K562 (cell line): ENCODE data around the gene DAPK3. TPM values are rescaled to one million over a fixed set of nuclear protein-coding genes. Genes with fewer than 3 reads are reported as not detected.
A peak's percentile ranks its signal among the peaks of the same experiment; 100 is the strongest.

Experiments used
- CBX3 ChIP-seq, 2 experiments: IDR thresholded peaks; 1 replicate in 1 of 2; 2 replicates in 1 of 2; pipeline ENCODE4 v1.6.1; 2012; ENCODE audit warnings: inconsistent platforms in 2 of 2, low read length in 2 of 2, borderline replicate concordance in 1 of 2, control low read depth in 1 of 2
- DMBX1 ChIP-seq: fragments of 250-450 bp; sonication (Bioruptor Pico); IDR thresholded peaks from 2 replicates; pipeline ENCODE4 v1.8.0; 2022; ENCODE audit warnings: inconsistent platforms, mild to moderate bottlenecking, moderate library complexity, borderline replicate concordance
- MBD2 ChIP-seq: sonication (generic); IDR thresholded peaks from 2 replicates; pipeline ENCODE4 v1.6.1; 2016; ENCODE audit warnings: low read depth, borderline replicate concordance
- RBM25 ChIP-seq: fragments of 200-400 bp; formaldehyde crosslinking; IDR thresholded peaks from 2 replicates; pipeline ENCODE4 v1.6.1; 2018; ENCODE audit warnings: low read length, low read depth, moderate library complexity; ENCODE audit not compliant: severe bottlenecking
- RBM39 ChIP-seq: fragments of 200-400 bp; formaldehyde crosslinking; optimal IDR thresholded peaks from 2 replicates; pipeline ENCODE3; 2018; ENCODE audit warnings: low read depth, low read length
- STAT5A ChIP-seq: IDR thresholded peaks from 2 replicates; pipeline ENCODE4 v1.6.1; 2012; ENCODE audit warnings: low read length, inconsistent platforms, borderline replicate concordance
- TAF7 ChIP-seq: fragments of 450-650 bp; IDR thresholded peaks from 2 replicates; pipeline ENCODE4 v1.6.1; 2016; ENCODE audit warnings: missing genetic modification characterization, missing compliant biosample characterization
- TARDBP ChIP-seq: fragments of 450-650 bp; IDR thresholded peaks from 2 replicates; pipeline ENCODE4 v1.6.1; 2016
- TEAD2 ChIP-seq: fragments of 450-650 bp; IDR thresholded peaks from 2 replicates; pipeline ENCODE4 v1.6.1; 2016; ENCODE audit warnings: missing genetic modification characterization, control low read depth, missing compliant biosample characterization
- ZFP1 ChIP-seq: fragments of 450-650 bp; formaldehyde crosslinking; IDR thresholded peaks from 2 replicates; pipeline ENCODE4 v1.4.0; 2020; ENCODE audit warnings: mild to moderate bottlenecking, mixed read lengths
- ZNF507 ChIP-seq: conservative IDR thresholded peaks from 2 replicates; pipeline ENCODE4 v1.6.1; 2017; ENCODE audit warnings: missing genetic modification characterization, missing compliant biosample characterization
- polyA plus RNA-seq, 8 experiments: library from polyadenylated mRNA; depleted of rRNA in 4 of 8; stranded (reverse) in 5 of 8; unstranded in 3 of 8; fragments of >200 nt; fragmentation: Nextera tagmentation in 2 of 8; fragmentation: Illumina TruSeq in 1 of 8; extraction: Ambion mirVana in 2 of 8; extraction: Trizol in 1 of 8; gene quantifications; 2 replicates each; pipeline versions ENCODE4 v1.2.1 to v1.2.3, GENCODE V29; 2011 to 2014; ENCODE audit warnings: inconsistent platforms in 1 of 8, missing spikeins in 1 of 8
- total RNA-seq, 7 experiments: library from RNA; depleted of rRNA in 6 of 7; stranded (reverse); fragments of >200 nt in 6 of 7; fragmentation: Illumina TruSeq in 2 of 7; extraction: Trizol in 2 of 7; gene quantifications; 2 replicates each; pipeline versions ENCODE4 v1.2.1 to v1.2.3, GENCODE V29; 2011 to 2021; ENCODE audit warnings: low replicate concordance in 1 of 7
- TF ChIP-seq, protein P1 (sequence below): sonication (generic); formaldehyde crosslinking; IDR thresholded peaks from 2 replicates; pipeline ENCODE4 v1.8.1; 2022; ENCODE audit warnings: missing genetic modification reagents
- TF ChIP-seq, protein P2 (sequence below): fragments of 450-650 bp; IDR thresholded peaks from one replicate; pipeline ENCODE4 v1.6.1; 2018; ENCODE audit warnings: mild to moderate bottlenecking, moderate library complexity; ENCODE audit not compliant: partially characterized antibody
- TF ChIP-seq, protein P3 (sequence below), 2 experiments: fragments of 450-650 bp; formaldehyde crosslinking in 1 of 2; IDR thresholded peaks; 2 replicates each; pipeline versions ENCODE4 v1.4.0 to v1.6.1; 2014 to 2020; ENCODE audit warnings: mild to moderate bottlenecking in 2 of 2, borderline replicate concordance in 1 of 2, low read depth in 1 of 2

Gene DAPK3
- total and polyA plus RNA-seq, 9 of the 15 experiments (the other 6 are each of a cell fraction or from before 2014, with no cell fraction given), result 0.14 to 63.4 (median 25.0) TPM

DNA sequence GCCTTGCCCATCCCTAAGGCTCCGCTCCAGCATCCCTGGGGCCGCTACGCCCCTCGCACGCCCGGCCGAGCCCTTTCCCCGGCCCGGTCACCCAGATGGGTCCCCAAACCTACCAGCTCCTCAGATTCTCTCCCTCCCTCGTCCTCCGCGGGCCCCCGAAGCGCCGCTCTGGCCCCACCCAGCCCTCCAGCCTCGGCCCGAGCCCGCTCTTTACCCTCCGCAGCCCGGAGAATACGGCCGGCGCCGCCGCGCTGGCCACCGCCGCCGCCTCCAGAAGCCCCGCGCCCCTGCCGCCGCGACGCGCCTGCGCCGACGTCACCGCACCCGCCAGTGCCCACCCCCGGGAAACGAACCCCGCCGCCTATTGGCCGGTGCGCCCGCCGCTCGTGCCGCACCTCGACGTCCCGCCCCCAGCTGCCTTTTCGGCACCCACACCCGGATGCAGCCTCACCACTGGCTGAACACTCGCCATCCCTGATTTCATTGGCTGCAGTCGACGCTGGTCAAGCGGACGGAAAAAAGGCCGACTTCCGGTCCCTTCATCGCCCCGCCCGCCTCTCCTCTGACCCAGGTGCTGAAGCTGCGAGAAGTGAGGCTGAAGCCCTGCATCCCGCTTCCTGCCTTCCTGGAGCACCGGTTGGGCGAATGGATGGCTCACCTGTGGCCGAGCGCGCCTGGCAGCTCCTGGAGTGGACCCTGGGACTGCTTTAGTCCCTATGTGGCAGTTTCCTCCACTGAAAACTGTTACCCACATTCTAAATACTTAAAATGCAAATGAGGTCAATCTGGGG is at the start of gene DAPK3 (continued):
- TF ChIP-seq TEAD2 (tag) (no peak), MBD2 (peak; percentile 95), CBX3 (IDR thresholded peaks at IDR 0.05; ENCODE audit: borderline replicate concordance in 1 of 2, low read length in 2 of 2) (no peak), TAF7 (tag) (no peak), RBM25 (peak; percentile 98), TARDBP (no peak), ZFP1 (CRISPR knock-in tag) (no peak), RBM39 (no peak), DMBX1 (no peak), STAT5A (no peak), ZNF507 (tag) (no peak)
- TF ChIP-seq, protein P1, sequence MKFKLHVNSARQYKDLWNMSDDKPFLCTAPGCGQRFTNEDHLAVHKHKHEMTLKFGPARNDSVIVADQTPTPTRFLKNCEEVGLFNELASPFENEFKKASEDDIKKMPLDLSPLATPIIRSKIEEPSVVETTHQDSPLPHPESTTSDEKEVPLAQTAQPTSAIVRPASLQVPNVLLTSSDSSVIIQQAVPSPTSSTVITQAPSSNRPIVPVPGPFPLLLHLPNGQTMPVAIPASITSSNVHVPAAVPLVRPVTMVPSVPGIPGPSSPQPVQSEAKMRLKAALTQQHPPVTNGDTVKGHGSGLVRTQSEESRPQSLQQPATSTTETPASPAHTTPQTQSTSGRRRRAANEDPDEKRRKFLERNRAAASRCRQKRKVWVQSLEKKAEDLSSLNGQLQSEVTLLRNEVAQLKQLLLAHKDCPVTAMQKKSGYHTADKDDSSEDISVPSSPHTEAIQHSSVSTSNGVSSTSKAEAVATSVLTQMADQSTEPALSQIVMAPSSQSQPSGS, result no peak
- TF ChIP-seq, protein P2, sequence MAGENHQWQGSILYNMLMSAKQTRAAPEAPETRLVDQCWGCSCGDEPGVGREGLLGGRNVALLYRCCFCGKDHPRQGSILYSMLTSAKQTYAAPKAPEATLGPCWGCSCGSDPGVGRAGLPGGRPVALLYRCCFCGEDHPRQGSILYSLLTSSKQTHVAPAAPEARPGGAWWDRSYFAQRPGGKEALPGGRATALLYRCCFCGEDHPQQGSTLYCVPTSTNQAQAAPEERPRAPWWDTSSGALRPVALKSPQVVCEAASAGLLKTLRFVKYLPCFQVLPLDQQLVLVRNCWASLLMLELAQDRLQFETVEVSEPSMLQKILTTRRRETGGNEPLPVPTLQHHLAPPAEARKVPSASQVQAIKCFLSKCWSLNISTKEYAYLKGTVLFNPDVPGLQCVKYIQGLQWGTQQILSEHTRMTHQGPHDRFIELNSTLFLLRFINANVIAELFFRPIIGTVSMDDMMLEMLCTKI, result no peak
- TF ChIP-seq, protein P3, sequence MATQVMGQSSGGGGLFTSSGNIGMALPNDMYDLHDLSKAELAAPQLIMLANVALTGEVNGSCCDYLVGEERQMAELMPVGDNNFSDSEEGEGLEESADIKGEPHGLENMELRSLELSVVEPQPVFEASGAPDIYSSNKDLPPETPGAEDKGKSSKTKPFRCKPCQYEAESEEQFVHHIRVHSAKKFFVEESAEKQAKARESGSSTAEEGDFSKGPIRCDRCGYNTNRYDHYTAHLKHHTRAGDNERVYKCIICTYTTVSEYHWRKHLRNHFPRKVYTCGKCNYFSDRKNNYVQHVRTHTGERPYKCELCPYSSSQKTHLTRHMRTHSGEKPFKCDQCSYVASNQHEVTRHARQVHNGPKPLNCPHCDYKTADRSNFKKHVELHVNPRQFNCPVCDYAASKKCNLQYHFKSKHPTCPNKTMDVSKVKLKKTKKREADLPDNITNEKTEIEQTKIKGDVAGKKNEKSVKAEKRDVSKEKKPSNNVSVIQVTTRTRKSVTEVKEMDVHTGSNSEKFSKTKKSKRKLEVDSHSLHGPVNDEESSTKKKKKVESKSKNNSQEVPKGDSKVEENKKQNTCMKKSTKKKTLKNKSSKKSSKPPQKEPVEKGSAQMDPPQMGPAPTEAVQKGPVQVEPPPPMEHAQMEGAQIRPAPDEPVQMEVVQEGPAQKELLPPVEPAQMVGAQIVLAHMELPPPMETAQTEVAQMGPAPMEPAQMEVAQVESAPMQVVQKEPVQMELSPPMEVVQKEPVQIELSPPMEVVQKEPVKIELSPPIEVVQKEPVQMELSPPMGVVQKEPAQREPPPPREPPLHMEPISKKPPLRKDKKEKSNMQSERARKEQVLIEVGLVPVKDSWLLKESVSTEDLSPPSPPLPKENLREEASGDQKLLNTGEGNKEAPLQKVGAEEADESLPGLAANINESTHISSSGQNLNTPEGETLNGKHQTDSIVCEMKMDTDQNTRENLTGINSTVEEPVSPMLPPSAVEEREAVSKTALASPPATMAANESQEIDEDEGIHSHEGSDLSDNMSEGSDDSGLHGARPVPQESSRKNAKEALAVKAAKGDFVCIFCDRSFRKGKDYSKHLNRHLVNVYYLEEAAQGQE (IDR thresholded peaks at IDR 0.05; ENCODE audit: borderline replicate concordance), result peak; percentile 98
- TF ChIP-seq, protein P3 (CRISPR knock-in tag; IDR thresholded peaks at IDR 0.05; ENCODE audit: low read depth), result peak; percentile 97
